GM21367 (cell line): Measurements from ENCODE around the gene ARHGEF1.
A peak's percentile ranks its signal among the peaks of the same experiment; 100 is the strongest.

Source experiments
- ATAC-seq: cut with Tn5 transposase; IDR thresholded peaks from one replicate; pipeline ENCODE4 v1.9.1; 2021; ENCODE audit not compliant: unreplicated experiment

The ARHGEF1 gene, protein sequence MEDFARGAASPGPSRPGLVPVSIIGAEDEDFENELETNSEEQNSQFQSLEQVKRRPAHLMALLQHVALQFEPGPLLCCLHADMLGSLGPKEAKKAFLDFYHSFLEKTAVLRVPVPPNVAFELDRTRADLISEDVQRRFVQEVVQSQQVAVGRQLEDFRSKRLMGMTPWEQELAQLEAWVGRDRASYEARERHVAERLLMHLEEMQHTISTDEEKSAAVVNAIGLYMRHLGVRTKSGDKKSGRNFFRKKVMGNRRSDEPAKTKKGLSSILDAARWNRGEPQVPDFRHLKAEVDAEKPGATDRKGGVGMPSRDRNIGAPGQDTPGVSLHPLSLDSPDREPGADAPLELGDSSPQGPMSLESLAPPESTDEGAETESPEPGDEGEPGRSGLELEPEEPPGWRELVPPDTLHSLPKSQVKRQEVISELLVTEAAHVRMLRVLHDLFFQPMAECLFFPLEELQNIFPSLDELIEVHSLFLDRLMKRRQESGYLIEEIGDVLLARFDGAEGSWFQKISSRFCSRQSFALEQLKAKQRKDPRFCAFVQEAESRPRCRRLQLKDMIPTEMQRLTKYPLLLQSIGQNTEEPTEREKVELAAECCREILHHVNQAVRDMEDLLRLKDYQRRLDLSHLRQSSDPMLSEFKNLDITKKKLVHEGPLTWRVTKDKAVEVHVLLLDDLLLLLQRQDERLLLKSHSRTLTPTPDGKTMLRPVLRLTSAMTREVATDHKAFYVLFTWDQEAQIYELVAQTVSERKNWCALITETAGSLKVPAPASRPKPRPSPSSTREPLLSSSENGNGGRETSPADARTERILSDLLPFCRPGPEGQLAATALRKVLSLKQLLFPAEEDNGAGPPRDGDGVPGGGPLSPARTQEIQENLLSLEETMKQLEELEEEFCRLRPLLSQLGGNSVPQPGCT

DNA sequence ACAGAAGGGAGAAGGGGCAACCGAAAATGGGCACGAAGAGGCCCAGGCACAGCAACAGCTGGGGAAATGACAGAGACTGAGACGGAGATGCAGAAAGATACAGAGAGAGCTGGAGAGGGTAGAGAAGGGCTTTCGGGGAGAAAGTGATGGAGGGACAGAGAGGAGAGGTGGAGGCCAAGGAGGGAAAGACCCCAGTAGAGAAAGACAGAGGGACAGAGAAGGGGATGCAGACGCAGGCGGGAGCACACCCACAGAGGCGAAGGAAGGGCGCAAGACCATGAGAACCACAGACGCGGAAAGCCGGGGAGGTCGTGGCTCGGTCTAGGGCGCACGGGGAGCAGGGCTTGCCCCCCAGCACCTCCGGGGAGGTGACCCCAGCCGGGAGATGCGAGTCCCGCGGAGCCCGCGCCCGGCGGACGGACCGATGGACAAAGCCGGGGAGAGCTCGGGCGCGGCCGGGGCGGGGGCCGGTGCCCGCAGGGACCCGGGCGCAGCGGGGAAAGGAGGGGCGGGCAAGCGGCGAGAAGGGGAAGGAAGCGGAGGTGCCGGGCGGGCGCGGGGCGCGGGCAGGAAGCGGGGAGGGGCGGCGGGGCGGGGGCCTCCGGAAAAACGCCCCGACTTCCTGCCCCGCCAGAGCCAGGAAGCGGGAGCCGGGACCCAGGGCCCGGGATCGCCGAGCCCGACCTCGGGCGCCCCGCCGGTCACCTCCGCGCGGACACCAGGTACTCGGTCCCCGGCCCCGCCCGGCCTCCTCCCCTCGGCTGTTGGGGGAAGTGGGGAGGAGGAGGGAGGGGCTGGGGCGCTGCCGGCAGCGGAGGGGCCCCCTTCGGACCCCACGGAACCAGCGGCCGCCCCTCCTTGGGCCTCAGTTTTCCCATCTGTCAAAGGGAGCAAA, at the start of gene ARHGEF1:
Gene ARHGEF1, plus strand, starts transcription at position 617 of the 895 bp plus-strand sequence. CDS start 4,899 bp downstream, outside the sequence.
- ATAC-seq = no peak

DNA sequence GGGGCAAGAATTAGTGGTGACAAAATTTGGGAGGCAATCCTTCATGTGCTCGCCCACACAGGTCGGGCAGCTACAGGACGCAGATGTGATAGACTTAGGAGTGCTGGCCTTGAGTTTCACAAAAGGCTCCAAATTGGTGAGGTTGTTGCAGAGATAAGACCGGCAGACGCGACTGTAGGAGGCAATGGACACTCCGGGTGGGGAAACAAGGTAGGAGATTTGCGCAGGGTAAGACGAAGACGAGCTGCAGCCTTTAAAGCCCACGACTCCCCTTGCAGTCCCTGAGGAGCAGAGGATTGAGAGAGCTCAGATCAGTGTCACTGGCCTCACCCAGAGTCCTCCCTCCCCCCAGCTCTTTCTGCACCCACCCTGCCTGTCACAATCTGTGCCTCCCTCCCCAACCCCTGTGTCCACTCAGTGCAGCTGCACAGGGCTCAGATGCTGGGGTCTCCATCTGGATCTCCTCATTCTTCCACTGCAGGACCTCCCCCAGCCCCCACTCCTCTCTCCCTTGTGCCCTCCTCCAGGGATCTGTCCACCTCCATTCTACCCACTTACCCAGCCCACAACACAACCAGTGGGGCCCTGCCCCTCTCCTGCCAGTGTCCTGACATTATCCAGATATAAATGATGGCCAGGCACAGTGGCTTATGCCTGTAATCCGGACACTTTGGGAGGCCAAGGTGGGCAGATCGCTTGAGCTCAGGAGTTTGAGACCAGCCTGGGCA, 44.8 kb upstream of the ARHGEF1 start:
- ATAC-seq = no peak

DNA sequence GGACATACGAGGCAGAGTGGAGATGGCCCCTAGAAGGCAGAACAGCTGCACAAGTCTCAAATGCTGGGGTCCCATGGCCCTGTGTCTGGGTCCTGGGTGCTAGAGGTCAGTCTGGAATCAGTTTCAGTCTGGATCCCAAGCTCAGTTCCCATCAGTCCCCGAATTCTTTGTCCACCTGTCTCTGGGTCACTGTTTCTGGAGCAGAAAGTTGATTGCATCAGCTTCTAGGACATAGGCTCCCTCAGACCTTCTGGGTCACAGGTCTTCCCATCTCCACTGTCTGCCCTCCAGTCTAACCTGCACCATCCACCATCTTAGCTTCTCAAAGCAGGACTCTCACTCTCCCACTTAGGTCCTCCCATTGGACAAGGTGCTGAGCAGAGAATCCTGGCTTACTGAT, 43.8 kb upstream of the ARHGEF1 start:
- no peak for ATAC-seq

DNA sequence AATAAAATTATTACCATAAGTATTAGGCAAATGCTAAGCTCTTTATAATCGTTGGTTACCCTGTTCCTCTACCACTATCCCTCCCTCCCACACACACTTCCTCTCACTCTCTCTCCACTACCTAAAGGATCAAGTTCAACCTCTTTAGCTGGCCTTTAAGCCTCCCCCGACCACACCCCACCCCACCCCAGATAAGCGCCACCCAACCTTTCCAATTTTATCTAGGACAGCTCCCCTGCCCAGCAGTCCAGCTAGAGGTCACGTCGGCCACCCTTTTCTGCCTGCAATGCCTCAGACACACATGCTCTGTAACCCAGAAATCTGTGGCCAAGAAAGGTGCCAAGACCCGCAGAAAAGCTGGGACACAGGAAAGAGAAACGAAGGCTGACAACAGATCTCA, 39.6 kb upstream of the ARHGEF1 start:
- no peak for ATAC-seq

DNA sequence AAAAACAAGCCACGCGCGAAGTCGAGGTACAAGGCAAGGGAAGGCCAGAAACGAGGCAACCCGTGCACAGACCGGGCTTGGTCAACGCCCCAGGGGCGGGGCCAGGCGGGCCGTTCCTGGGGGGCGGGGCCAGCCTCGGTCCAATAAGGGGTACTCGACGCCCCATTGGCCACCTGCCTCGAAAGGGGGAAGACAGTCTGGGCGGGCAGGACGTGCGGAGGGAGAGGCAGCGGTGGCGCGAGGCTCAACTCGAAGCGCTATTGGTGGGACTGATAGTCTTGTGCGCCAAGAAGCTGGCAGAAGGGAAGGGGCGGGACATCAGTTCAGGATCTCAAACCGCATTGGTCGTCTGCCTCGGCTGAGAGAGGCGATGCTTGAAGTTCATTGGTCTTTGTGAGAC, 38.4 kb upstream of the ARHGEF1 start, which contains the start of gene LYPD4:
Gene LYPD4, minus strand, starts transcription at position 83 of the 400 bp plus-strand sequence. CDS start 5,398 bp downstream, outside the sequence.
- ATAC-seq = no peak

DNA sequence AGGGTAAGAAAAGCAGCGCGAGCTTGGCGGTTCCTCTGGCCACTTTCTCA, 38.2 kb upstream of the ARHGEF1 start, which contains the start of gene DMRTC2:
Gene DMRTC2, plus strand, starts transcription at position 42 of the 50 bp plus-strand sequence. CDS start 2,387 bp downstream, outside the sequence.
- ATAC-seq = no peak

DNA sequence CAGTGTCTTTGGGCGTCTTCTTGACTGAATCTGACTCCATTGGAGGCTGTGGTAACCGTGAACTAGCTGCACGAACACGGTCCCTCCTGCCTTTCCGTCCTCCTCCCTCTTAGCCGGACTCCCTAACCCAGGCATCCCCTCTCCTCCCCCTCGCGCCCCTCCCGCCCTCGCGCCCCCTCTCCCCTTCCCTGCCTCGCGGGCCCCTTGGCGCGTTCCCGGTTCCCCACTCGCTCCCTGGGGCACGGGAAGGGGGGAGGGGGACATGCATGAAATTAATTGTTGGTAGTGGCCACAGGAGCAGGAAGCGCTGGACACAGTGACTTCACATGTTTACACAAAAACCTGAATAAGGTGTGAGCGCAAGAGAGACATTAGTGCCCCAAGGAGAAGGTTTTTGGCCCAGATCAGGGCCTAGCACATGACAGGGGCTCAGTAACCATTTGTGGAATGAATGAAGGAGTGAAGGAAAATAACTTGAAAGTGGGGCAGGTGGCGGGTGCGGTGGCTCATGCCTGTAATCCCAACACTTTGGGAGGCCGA, 37.9 kb upstream of the ARHGEF1 start:
- ATAC-seq = no peak

DNA sequence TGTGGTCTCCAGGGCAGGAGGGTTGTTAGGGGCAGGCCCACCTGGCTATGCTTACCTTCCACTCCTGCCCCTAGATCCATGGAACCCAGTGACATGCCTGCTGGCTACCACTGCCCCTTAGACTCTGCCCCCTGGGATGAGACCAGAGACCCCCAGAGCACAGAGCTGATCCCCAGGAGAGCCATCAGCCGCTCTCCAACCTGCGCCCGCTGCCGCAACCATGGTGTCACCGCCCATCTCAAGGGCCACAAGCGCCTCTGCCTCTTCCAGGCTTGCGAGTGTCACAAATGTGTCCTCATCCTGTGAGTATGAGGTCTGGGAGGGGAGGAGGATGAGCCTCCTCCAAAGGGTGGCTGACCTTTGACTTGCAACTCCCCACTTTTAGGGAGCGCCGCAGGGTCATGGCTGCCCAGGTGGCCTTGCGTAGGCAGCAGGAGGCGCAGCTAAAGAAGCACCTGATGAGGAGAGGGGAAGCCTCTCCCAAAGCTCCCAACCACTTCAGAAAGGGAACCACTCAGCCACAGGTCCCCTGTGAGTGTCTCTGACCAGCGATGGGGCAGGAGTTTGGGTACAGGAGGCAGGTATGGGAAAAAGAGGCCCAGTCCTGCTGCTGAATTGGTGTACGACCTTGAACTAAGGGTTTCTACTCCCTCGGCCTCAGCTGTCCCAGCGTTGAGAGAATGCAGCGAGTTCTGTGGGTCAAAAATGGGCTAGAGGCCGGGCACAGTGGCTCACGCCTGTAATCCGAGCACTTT, 35.5 kb upstream of the ARHGEF1 start:
- no peak for ATAC-seq

DNA sequence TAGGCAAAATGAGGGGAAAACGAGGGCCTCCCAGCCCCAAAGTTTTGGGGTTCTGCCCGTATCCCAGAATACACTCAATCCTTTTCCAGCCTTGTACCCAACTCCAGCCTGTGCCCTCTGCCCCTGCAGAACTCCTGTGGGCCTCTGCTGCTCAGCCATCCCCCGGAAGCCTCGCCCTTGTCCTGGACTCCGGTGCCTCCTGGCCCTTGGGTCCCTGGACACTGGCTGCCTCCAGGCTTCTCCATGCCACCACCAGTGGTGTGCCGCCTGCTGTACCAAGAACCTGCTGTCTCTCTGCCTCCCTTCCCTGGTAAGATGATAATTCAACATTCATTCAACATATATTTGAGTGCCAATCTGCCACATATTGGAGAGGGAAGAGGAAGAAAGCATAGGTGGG, 34.3 kb upstream of the ARHGEF1 start:
- ATAC-seq = no peak

DNA sequence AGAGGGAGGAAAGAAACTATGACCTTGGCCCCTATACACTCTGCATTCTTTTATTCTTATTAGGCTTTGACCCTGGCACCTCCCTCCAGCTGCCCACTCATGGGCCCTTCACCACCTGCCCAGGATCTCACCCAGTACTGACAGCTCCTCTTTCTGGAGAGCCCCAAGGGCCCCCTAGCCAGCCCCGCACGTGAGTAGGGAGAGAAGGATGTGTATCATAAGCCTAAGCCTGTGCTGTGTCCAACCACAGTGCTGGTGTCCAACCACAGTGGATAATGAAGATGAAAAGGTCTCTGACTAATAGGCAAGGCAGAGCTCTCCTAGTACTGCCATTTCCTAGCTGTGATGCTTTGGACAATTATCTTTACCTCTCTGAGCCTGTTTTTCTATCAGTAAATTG, 33.9 kb upstream of the ARHGEF1 start:
- ATAC-seq = no peak

DNA sequence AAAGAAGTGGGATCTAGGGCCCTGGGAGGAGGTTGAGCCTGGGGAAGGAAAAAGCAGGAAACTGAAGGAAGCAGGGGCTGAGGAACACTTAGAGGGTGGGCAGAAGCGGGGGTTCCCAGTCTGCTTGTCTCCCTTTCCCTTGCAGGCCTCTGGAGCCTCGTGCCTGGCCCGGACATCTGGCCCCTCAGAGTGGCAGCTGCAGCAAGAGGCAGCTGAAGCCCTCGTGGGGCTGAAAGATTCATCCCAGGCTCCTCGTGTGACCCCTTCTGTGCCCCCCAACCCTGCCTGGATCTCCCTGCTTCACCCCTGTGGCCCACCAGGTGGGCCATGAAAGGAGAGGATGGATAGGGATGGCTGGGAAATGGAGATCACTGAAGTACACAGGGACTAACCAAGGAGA, 32.6 kb upstream of the ARHGEF1 start:
- no peak for ATAC-seq

DNA sequence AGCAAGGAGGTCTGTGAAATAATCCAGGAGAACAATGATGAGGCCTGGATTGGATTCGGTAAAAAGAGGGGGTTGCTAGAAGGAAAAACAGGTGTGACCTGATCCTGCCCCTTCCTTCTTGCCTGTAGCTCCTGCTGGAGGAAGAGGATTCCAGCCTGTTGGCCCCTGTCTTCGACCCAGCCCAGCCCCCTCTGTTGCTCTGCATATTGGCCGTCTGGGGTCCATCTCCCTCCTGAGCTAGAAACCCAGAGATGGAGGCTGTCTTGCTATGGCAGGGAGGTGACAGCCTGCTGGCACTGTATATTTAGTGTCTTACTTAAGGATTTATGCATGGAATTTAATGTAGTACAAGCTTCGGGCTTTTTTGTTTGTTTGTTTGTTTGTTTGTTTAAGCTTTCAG, 31.5 kb upstream of the ARHGEF1 start:
- no peak for ATAC-seq

DNA sequence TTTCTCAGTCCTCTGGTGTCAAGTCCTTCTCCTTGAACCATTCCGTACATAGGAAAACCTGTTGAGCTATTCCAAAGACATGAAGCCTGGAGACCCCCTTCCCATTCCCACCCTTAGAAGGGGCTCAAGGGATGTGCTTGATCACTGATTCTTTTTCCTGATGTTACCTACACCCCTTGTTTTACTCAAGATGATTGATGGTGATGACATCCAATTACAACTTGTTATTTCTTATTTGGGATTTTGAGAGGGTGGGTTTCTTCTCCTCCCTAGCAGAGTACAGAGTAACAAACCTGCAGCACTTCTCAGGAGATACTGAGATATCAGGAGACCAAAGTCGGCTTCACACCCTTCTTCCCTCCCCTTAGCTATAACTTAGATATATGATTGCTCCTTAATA, 29.6 kb upstream of the ARHGEF1 start:
- ATAC-seq = no peak

DNA sequence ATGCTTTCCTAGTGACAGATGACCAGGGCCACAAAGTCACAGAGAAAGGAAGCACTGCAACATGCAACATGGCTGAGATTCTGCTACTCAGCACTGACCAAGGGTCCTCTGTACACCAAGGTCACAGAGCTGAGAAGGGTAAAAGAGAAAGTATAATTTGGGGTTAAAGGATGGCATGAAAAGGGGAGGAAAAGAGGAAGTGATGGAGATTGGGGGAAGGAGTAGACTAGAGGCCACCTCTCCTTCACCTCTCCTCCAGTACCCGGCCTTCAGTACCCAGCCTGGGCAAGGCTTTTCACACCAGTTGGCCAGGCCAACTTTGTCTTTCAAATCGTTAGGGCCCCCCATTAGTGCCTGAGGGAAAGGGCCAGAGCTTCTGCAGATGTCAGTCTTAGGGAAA, 29.2 kb upstream of the ARHGEF1 start:
- no peak for ATAC-seq

DNA sequence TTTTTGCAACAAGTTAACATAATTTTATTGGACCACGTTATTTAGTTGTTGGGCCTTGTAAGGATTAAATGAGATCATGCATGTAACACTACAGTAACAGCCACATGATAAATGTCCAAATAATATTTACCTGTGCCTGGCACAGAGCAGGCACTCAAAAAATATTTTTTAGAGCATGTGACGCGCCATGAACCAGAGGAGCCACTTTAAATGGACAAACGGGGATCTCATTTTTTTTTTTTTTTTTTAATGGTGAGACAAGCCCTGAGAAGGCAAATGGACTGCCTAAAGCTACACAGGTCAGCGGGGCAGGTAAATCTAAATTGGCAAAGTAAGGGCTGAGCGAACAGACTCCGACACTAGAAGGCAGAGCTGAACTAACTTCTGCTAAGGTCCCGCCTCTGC, 23.8 kb upstream of the ARHGEF1 start:
- no peak for ATAC-seq

DNA sequence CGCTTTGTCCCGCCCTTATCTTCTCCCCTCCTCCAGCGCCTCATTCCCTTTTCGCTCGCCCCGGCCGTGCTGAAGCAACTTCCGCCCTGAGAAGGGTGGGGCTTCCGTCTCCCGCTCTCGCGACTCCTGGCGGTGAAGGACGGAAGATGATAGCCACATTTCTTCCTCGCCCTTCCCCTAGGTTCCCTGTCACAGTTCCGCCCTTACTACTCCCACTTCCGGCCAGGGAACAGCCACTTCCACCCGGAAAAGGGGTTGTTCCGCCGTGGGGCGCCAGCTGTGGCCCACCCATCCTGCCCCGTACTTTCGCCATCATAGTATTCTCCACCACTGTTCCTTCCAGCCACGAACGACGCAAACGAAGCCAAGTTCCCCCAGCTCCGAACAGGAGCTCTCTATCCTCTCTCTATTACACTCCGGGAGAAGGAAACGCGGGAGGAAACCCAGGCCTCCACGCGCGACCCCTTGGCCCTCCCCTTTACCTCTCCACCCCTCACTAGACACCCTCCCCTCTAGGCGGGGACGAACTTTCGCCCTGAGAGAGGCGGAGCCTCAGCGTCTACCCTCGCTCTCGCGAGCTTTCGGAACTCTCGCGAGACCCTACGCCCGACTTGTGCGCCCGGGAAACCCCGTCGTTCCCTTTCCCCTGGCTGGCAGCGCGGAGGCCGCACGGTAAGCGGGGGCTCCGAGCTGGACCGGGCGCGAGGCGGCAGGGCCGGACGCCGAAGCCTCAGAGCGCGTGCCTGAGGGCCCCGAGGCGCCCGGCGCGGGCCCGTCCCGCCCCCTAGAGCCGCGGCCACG, 23.2 kb upstream of the ARHGEF1 start, which contains the start of gene RPS19:
Gene RPS19, plus strand, starts transcription at position 638 of the 801 bp plus-strand sequence. CDS start 520 bp downstream, outside the sequence.
- peak; percentile 68 for ATAC-seq

DNA sequence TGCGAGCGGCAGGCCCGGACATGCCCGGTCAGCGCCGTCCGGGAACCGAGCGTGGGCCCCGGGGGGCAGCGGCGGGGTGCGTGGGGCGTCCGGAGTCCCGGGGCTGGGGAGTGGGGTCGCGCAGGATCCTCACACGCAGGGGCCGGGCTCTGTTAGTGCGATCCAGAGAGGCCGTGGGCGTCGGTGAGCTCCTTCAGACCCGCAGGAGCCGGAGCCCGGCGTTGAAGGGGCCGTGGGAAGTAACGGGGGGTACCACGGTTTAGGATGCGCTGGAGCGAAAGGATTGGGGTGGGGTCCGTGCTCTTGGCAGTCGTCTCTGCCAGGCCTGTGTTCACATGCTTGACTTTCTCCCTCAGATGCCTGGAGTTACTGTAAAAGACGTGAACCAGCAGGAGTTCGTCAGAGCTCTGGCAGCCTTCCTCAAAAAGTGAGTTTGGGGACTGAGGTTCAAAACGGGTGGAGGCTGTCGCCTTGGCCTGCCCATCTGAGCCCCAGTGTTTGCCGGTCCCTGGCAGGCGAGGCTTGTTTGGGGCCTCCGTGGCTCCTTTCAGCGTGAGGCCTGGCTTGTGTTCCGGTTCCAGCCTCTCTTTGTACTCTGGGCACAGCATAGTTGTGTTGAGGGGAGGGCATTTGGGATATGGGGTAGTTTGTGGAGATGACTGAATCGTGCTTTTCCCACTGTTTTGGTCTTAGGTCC, 22.4 kb upstream of the ARHGEF1 start:
- no peak for ATAC-seq

DNA sequence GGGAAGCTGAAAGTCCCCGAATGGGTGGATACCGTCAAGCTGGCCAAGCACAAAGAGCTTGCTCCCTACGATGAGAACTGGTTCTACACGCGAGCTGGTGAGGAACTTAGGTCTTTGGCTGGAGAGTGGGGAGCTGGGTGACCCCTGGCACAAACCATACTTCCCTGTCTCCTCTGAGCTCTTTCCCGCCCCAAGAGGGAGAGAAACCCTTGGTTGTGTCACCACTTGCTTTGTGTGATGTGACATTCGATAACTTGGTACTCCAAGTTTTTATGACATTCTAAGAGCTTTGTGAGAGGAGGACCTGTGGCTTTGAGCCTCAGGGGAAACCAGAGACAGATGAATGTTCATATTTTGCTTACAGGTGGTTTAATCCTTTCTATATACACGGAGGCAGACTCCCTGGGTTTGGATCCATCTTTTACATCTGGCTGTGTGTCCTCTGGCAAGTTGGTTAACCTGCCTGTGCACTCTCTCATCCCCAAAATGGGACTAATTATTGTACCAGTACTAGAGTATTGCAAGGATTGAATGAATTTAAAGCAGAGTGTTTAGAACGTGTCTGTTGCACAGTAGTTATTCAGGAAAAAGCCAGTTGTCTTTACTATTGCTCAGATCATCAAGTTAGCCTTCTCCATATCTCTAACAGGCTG, 21.7 kb upstream of the ARHGEF1 start:
- no peak for ATAC-seq
